ENCODE results near the gene MGA.

GRCh38 chr15:41659855-41660234 is 360 bp upstream of the MGA start:
- TF ChIP-seq CTCF (IDR thresholded peaks at IDR 0.05) = no peak
- no peak for TF ChIP-seq POLR2A (IDR thresholded peaks at IDR 0.05)
